SW480 (cell line): ENCODE results near the gene TUSC2.
"Not testable (repeated sequence)": the region's sequence is repeated elsewhere in the genome, so short reads cannot be mapped to it uniquely, and the experiment has no call there.

Experiments used
- DNase-seq: peaks from one replicate; pipeline ENCODE4 v3.0.0-alpha.2; 2016; ENCODE audit warnings: low spot score

TUSC2 gene

GRCh38 chr3:50318615-50319014 lies 9.4 kb downstream of the TUSC2 start:
- DNase-seq, result no peak

GRCh38 chr3:50318163-50318562 lies 9.9 kb downstream of the TUSC2 start:
- DNase-seq, result no peak

- peak; percentile 88 for DNase-seq
Measured at GRCh38 chr3:50317300-50317699, 10.7 kb downstream of the TUSC2 start.

- DNase-seq, result peak; percentile 95
Measured at GRCh38 chr3:50316657-50317242, 11.3 kb downstream of the TUSC2 start.

GRCh38 chr3:50314816-50315215 lies 13.2 kb downstream of the TUSC2 start:
- DNase-seq, result no peak

- DNase-seq, result no peak
Measured at GRCh38 chr3:50314342-50314741, 13.7 kb downstream of the TUSC2 start.

- not testable (repeated sequence) for DNase-seq
Measured at GRCh38 chr3:50312041-50312440, 16.0 kb downstream of the TUSC2 start.

- DNase-seq, result no peak
Measured at GRCh38 chr3:50304601-50305000, 23.4 kb downstream of the TUSC2 start.

GRCh38 chr3:50303013-50303815 lies 24.8 kb downstream of the TUSC2 start, which contains the start of gene HYAL1:
Gene HYAL1 (minus strand): TSS chr3:50303574. CDS start chr3:50302956, 618 bp downstream.
- DNase-seq, result peak; percentile 60

- no peak for DNase-seq
Measured at GRCh38 chr3:50302095-50303012, 25.7 kb downstream of the TUSC2 start.

- no peak for DNase-seq
Measured at GRCh38 chr3:50300681-50301254, 27.3 kb downstream of the TUSC2 start.

GRCh38 chr3:50299929-50300680 lies 27.9 kb downstream of the TUSC2 start:
- no peak for DNase-seq

- no peak for DNase-seq
Measured at GRCh38 chr3:50299638-50299928, 28.4 kb downstream of the TUSC2 start.

GRCh38 chr3:50298836-50299637 lies 29.0 kb downstream of the TUSC2 start, which contains the start of the genes HYAL3 and NAA80:
Gene HYAL3 (minus strand): TSS chr3:50299405. CDS start chr3:50295602, 3,803 bp downstream.
Gene NAA80 (minus strand): TSS chr3:50299405. CDS start chr3:50297463, 1,942 bp downstream.
- DNase-seq, result peak; percentile 98

GRCh38 chr3:50297896-50298725 lies 29.9 kb downstream of the TUSC2 start:
- DNase-seq, result no peak

GRCh38 chr3:50297384-50297775 lies 30.6 kb downstream of the TUSC2 start:
- no peak for DNase-seq

- no peak for DNase-seq
Measured at GRCh38 chr3:50296721-50297383, 31.2 kb downstream of the TUSC2 start.

GRCh38 chr3:50295553-50296431 lies 32.2 kb downstream of the TUSC2 start:
- no peak for DNase-seq
